Esophagus muscularis mucosa (tissue), 4 donors: ENCODE results near the gene UGT1A5.

Experiments used
- CTCF ChIP-seq, 3 experiments: fragments of 200-600 bp in 2 of 3; fragments of 450-650 bp in 1 of 3; sonication (generic) in 2 of 3; IDR thresholded peaks; one replicate each; pipeline ENCODE4 v1.5.1; 2017 to 2019; ENCODE audit warnings: antibody characterized with exemption in 3 of 3, mild to moderate bottlenecking in 2 of 3, moderate library complexity in 1 of 3
- EP300 ChIP-seq: sonication (generic); formaldehyde crosslinking; IDR thresholded peaks from one replicate; pipeline ENCODE4 v1.6.1; 2017; ENCODE audit warnings: antibody characterized with exemption
- POLR2A ChIP-seq: fragments of 450-650 bp; IDR thresholded peaks from one replicate; pipeline ENCODE4 v1.6.1; 2017; ENCODE audit warnings: antibody characterized with exemption, moderate library complexity, mild to moderate bottlenecking, low read depth
- POLR2AphosphoS5 ChIP-seq, 2 donors: sonication (generic); formaldehyde crosslinking; IDR thresholded peaks; one replicate each; pipeline ENCODE4 v1.6.1; 2017; ENCODE audit warnings: antibody characterized with exemption in 2 of 2

- TF ChIP-seq POLR2A, result no peak
- TF ChIP-seq CTCF (IDR thresholded peaks at IDR 0.05), result no peak
- TF ChIP-seq POLR2AphosphoS5 (IDR thresholded peaks at IDR 0.05), result no peak
- TF ChIP-seq EP300, result no peak
Observed at GRCh38 chr2:233810385-233810784, 97.7 kb downstream of the UGT1A5 start.
